OCI-LY3 (cell line): ENCODE results near the gene FGD2.

ENCODE experiments used
- H2AFZ ChIP-seq: fragments of 200-600, 300-600 bp; shearing (Covaris generic); 2 replicates; pipeline ENCODE4 v1.6.0; 2014; ENCODE audit warnings: antibody characterized with exemption, low read depth, low read length
- H3K27ac ChIP-seq: fragments of 200-600, 300-600 bp; sonication (generic); 2 replicates; pipeline ENCODE4 v1.5.1; 2014; ENCODE audit warnings: mild to moderate bottlenecking, low read length, moderate library complexity, mixed read lengths
- H3K27me3 ChIP-seq: fragments of 200-600, 300-600 bp; sonication (generic); 2 replicates; pipeline ENCODE4 v1.6.1; 2014; ENCODE audit warnings: low read depth, low read length, mixed read lengths
- H3K36me3 ChIP-seq: fragments of 200-600, 300-600 bp; sonication (generic); replicated peaks from 2 replicates; pipeline ENCODE3; 2014; ENCODE audit warnings: low read depth, low read length, mixed read lengths
- H3K4me1 ChIP-seq: fragments of 300-600, 200-600 bp; sonication (generic); 2 replicates; pipeline ENCODE4 v1.6.1; 2014; ENCODE audit warnings: low read length, mixed read lengths
- H3K4me2 ChIP-seq: fragments of 200-600, 300-600 bp; sonication (generic); 2 replicates; pipeline ENCODE4 v1.6.1; 2014; ENCODE audit warnings: low read length, mixed read lengths
- H3K4me3 ChIP-seq: fragments of 300-600, 200-600 bp; sonication (generic); 2 replicates; pipeline ENCODE4 v1.5.1; 2014; ENCODE audit warnings: antibody characterized with exemption, mild to moderate bottlenecking, low read length, moderate library complexity
- H3K79me2 ChIP-seq: fragments of 300-600, 200-600 bp; shearing (Covaris generic); 2 replicates; pipeline ENCODE4 v1.6.1; 2014; ENCODE audit warnings: mild to moderate bottlenecking, low read length, mixed read lengths
- H3K9ac ChIP-seq: fragments of 300-600, 200-600 bp; shearing (Covaris generic); 2 replicates; pipeline ENCODE4 v1.6.0; 2014; ENCODE audit warnings: mild to moderate bottlenecking, low read length, moderate library complexity
- H3K9me3 ChIP-seq: fragments of 200-600, 300-600 bp; shearing (Covaris generic); 2 replicates; pipeline ENCODE4 v1.6.1; 2014; ENCODE audit warnings: low read length, mixed read lengths; ENCODE audit not compliant: insufficient read depth
- H4K20me1 ChIP-seq: fragments of 200-600, 300-600 bp; sonication (generic); 2 replicates; pipeline ENCODE4 v1.6.1; 2016; ENCODE audit warnings: low read length, mixed read lengths; ENCODE audit not compliant: insufficient read depth
- CTCF ChIP-seq: fragments of 200-600, 300-600 bp; sonication (generic); IDR thresholded peaks from 2 replicates; pipeline ENCODE4 v1.5.1; 2014; ENCODE audit warnings: antibody characterized with exemption, low read length, low read depth
- EZH2phosphoT487 ChIP-seq: fragments of 200-600 bp; shearing (Covaris generic); IDR thresholded peaks from 2 replicates; pipeline ENCODE4 v1.6.1; 2018; ENCODE audit warnings: antibody characterized with exemption, mixed run types, low read depth

The FGD2 gene

DNA sequence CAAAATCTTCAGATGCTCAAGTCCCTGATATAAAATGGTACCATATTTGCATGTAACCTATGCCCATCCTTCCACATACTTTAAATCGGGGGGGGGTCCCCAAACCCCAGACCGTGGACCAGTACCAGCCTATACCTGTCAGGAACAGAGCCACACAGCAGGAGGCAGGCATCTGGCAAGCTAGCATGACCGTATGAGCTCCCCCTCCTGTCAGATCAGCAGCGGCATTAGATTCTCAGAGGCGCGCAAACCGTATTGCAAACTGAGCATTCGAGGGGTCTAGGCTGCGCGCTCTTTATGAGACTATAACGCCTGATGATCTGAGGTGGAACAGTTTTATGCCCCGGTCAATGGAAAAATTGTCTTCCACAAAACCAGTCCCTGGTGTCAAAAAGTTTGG lies 30.7 kb downstream of the FGD2 start:
- no peaks in the 10 kb centered on the region for H4K20me1 ChIP-seq
- H3K4me2 ChIP-seq = no peak overlapping the region
- no peaks in the 10 kb centered on the region for H3K79me2 ChIP-seq
- no peaks in the 10 kb centered on the region for H3K27me3 ChIP-seq
- no peak overlapping the region for H3K9ac ChIP-seq
- H2AFZ ChIP-seq = no peak overlapping the region
- no peak overlapping the region for H3K27ac ChIP-seq
- no peak overlapping the region for H3K4me3 ChIP-seq
- peaks cover 36% of the 10 kb centered on the region for H3K36me3 ChIP-seq
- peaks cover 11% of the 10 kb centered on the region; the same call in 1 of the 2 replicates for H3K4me1 ChIP-seq
- TF ChIP-seq EZH2phosphoT487 (no peak), CTCF (no peak)
- no peaks in the 10 kb centered on the region for H3K9me3 ChIP-seq

DNA sequence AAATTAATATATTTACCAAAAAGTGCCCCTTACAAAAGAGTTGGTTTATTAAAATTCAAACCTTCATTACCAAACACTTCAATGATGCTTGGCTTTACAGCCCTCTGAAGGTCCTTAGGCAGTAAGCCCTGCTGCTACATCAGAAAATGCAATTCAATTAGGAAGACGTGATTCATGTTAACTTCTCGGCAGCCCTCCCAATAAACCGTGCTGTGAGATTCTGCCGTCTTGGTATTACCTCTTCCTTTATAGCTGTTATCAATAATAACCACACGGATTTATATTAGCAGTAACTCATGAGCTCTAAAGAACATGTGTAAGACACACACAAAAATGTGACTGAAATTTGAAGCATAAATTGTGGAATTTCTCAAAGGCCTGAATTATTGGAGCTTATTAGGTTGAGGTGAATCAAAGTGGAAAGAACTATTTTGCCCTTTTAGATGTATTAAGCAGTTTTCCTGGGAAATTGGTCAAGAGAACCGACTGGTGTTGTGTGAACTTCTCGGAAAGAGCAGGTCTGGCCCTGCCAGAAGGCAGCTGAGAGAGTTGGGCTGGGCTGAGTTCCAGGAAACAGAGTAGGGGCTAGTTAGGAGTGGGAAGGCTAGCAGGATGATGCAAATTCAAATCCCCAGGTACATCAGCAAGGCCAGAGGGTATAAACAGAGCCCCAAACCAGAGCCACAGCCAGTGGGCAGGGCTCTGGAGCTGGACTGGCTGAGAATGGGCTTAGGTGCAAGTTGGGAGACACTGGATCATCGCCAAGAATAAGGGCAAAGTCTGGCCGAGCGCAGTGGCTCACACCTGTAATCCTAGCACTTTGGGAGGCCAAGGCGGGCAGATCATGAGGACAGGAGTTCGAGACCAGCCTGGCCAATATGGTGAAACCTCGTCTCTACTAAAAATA lies 33.1 kb downstream of the FGD2 start:
- Histone ChIP-seq H3K4me3 (no peak overlapping the region), H3K4me2 (no peak overlapping the region), H2AFZ (no peak overlapping the region)

GRCh38 chr6:37039958-37040357 lies 34.5 kb downstream of the FGD2 start:
- H3K9ac ChIP-seq = no peak overlapping the region
- H3K4me3 ChIP-seq = no peak overlapping the region
- H3K79me2 ChIP-seq = no peaks in the 10 kb centered on the region
- no peaks in the 10 kb centered on the region for H3K27me3 ChIP-seq
- H3K4me1 ChIP-seq = peaks cover 3% of the 10 kb centered on the region; the same call in 1 of the 2 replicates
- no peaks in the 10 kb centered on the region for H4K20me1 ChIP-seq
- H3K27ac ChIP-seq = no peak overlapping the region
- H3K36me3 ChIP-seq = peaks cover 12% of the 10 kb centered on the region
- H2AFZ ChIP-seq = no peak overlapping the region
- H3K4me2 ChIP-seq = no peak overlapping the region
- no peaks in the 10 kb centered on the region for H3K9me3 ChIP-seq
- TF ChIP-seq CTCF (no peak), EZH2phosphoT487 (no peak)

More for the DNA sequence above, 33.1 kb downstream of the FGD2 start:
- Histone ChIP-seq H3K27ac (no peak overlapping the region), H3K9me3 (no peaks in the 10 kb centered on the region), H3K9ac (no peak overlapping the region), H3K27me3 (no peaks in the 10 kb centered on the region), H3K36me3 (peaks cover 21% of the 10 kb centered on the region), H4K20me1 (no peaks in the 10 kb centered on the region), H3K79me2 (no peaks in the 10 kb centered on the region), H3K4me1 (peaks cover 11% of the 10 kb centered on the region; the same call in 1 of the 2 replicates)
- no peak for TF ChIP-seq CTCF
- no peak for TF ChIP-seq EZH2phosphoT487

- no peaks in the 10 kb centered on the region for H4K20me1 ChIP-seq
- H3K4me1 ChIP-seq = peaks cover 12% of the 10 kb centered on the region
- H2AFZ ChIP-seq = no peak overlapping the region
- TF ChIP-seq EZH2phosphoT487 (no peak), CTCF (no peak)
- H3K9ac ChIP-seq = no peak overlapping the region
- no peak overlapping the region for H3K27ac ChIP-seq
- no peaks in the 10 kb centered on the region for H3K27me3 ChIP-seq
- H3K4me3 ChIP-seq = no peak overlapping the region
- H3K36me3 ChIP-seq = peaks cover 11% of the 10 kb centered on the region
- H3K79me2 ChIP-seq = no peaks in the 10 kb centered on the region
- H3K9me3 ChIP-seq = no peaks in the 10 kb centered on the region
- no peak overlapping the region for H3K4me2 ChIP-seq
These were observed 36.1 kb downstream of the FGD2 start for GRCh38 chr6:37041521-37041920.
